ENCODE measurements around the gene TDRD9.

Gene TDRD9

DNA sequence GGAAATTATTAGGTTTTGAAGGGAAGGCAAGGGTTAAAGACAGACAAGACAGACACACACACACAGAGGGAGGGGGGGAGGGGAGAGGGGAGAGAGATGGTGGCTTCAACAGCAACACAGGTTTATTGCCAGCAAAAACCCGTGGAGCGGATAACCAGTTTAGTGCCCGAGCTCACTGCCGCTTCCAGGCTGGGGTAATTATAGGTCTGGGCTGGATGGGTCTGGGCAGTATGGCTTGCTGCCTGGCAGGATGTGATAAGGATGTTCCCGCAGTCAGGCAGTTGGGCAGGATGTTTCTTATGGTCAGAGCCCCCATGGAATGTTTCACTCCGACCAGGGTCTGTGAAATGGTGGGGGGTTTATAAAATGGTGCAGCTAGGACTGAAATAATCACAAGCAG lies 4.4 kb upstream of the TDRD9 start:
- no peak overlapping the region for H3K4me3 ChIP-seq (ENCODE audit: low read depth, low read length)
- TF ChIP-seq, protein P1, sequence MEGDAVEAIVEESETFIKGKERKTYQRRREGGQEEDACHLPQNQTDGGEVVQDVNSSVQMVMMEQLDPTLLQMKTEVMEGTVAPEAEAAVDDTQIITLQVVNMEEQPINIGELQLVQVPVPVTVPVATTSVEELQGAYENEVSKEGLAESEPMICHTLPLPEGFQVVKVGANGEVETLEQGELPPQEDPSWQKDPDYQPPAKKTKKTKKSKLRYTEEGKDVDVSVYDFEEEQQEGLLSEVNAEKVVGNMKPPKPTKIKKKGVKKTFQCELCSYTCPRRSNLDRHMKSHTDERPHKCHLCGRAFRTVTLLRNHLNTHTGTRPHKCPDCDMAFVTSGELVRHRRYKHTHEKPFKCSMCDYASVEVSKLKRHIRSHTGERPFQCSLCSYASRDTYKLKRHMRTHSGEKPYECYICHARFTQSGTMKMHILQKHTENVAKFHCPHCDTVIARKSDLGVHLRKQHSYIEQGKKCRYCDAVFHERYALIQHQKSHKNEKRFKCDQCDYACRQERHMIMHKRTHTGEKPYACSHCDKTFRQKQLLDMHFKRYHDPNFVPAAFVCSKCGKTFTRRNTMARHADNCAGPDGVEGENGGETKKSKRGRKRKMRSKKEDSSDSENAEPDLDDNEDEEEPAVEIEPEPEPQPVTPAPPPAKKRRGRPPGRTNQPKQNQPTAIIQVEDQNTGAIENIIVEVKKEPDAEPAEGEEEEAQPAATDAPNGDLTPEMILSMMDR (IDR thresholded peaks at IDR 0.05; ENCODE audit: low read depth, low read length, missing control alignments) = no peak
- in situ Hi-C loops (cut with HindIII; ENCODE audit: low sequenced_read_pairs) = no loop called here
- no peak for DNase-seq (ENCODE audit: low read depth)

- no peak for DNase-seq (ENCODE audit: low read depth)
- TF ChIP-seq, protein P1 (IDR thresholded peaks at IDR 0.05; ENCODE audit: low read depth, low read length, missing control alignments) = no peak
- in situ Hi-C loops (cut with HindIII; ENCODE audit: low sequenced_read_pairs) = no loop called here
- no peak overlapping the region for H3K4me3 ChIP-seq (ENCODE audit: low read depth, low read length)
Observed at GRCh38 chr14:103925316-103925715, 2.9 kb upstream of the TDRD9 start.

- in situ Hi-C loops (cut with HindIII; ENCODE audit: low sequenced_read_pairs) = no loop called here
- H3K4me3 ChIP-seq (ENCODE audit: low read depth, low read length) = no peak overlapping the region
- no peak for DNase-seq (ENCODE audit: low read depth)
- TF ChIP-seq, protein P1 (IDR thresholded peaks at IDR 0.05; ENCODE audit: low read depth, low read length, missing control alignments) = no peak
Observed at GRCh38 chr14:103927566-103927965, 690 bp upstream of the TDRD9 start.

DNA sequence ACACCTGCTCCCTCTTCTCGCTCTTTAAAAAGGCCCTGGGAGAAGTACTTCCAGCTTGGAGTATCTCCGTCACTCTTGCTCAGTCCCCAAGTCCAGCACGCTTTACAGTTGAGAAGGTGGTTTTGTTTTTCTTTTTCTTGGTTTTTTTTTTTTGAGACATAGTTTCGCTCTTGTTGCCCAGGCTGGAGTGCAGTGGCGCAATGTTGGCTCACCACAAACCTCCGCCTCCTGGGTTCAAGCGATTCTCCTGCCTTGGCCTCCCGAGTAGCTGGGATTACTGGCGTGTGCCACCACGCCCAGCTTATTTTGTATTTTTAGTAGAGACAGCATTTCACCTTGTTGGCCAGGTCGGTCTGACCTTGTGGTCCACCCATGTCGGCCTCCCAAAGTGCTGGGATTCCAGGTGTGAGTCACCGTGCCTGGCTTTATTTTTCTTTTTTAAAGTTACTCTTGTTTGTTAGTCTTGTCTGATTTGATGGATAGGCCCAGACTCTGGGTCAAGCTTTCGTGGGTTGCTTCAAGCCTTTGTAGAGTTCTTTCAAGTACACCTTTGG lies 1.9 kb downstream of the TDRD9 start:
- in situ Hi-C loops (cut with HindIII; ENCODE audit: low sequenced_read_pairs) = no loop called here
- DNase-seq (ENCODE audit: low read depth) = no peak
- TF ChIP-seq, protein P1 (IDR thresholded peaks at IDR 0.05; ENCODE audit: low read depth, low read length, missing control alignments) = no peak
- no peak overlapping the region for H3K4me3 ChIP-seq (ENCODE audit: low read depth, low read length)

GRCh38 chr14:103931422-103931821 lies 3.2 kb downstream of the TDRD9 start:
- TF ChIP-seq, protein P1 (IDR thresholded peaks at IDR 0.05; ENCODE audit: low read depth, low read length, missing control alignments) = no peak
- in situ Hi-C loops (cut with HindIII; ENCODE audit: low sequenced_read_pairs) = no loop called here

GRCh38 chr14:103932791-103933490 lies 4.7 kb downstream of the TDRD9 start:
- no peak overlapping the region for H3K4me3 ChIP-seq (ENCODE audit: low read depth, low read length)
- no peak for DNase-seq (ENCODE audit: low read depth)
- TF ChIP-seq, protein P1 (IDR thresholded peaks at IDR 0.05; ENCODE audit: low read depth, low read length, missing control alignments) = no peak
- in situ Hi-C loops (cut with HindIII; ENCODE audit: low sequenced_read_pairs) = no loop called here

More at GRCh38 chr14:103931422-103931821, 3.2 kb downstream of the TDRD9 start:
- no peak overlapping the region for H3K4me3 ChIP-seq (ENCODE audit: low read depth, low read length)
- DNase-seq (ENCODE audit: low read depth) = no peak

Measured in astrocyte of the cerebellum (primary cell).